ENCODE data around the gene ALOX12. TPM values are rescaled to one million over a fixed set of nuclear protein-coding genes. Genes with fewer than 3 reads are reported as not detected.
A peak's percentile ranks its signal among the peaks of the same experiment; 100 is the strongest.

Gene ALOX12
- total and polyA plus RNA-seq, 2 donors from 2014 or later, result not detected

DNA sequence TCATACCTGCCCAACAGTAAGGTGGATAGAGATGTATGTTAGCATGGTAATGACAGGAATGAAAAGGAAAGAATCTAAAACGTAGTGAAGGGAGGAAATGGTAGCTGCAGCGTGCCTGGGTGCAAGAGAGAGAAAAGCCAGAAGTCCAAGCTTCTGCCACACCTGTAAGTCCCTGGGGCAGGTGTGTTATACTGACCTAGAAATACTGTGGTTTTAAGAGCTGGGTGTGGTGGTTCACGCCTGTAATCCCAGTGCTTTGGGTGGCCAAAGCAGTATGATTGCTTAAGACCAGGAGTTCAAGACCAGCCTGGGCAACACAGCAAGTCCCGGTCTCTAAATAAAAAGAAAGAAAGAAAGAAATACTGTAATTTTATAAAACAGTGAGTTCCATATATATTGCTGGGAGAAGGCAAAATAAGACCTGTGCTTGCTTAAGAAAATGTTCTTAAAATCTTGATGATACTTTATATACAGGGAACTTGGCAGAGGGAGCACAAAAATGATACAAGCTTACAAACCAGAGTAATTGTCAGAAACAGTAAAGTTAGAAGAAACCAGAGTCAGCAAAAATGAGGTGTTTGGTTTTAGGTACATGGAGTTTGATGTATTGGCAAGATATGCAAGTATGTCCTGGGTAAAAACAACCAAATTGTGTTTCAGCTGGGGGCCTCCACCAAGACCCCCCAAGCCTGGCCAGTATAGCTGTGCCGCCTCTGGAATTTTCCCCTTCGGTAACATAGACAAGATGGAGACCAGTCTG, 6.6 kb downstream of the ALOX12 start:
- peaks cover 0 to 2% (median 0%) of the 10 kb centered on the region in 3 donors for H3K4me1 ChIP-seq (ENCODE audit: control insufficient read depth in 2 of 3, insufficient read depth in 2 of 3, low read depth in 1 of 3, low read length in 3 of 3)
- no peak for DNase-seq
- no peak for TF ChIP-seq CTCF (IDR thresholded peaks at IDR 0.05; ENCODE audit: borderline replicate concordance, extremely low read depth, insufficient read depth)
- H3K9ac ChIP-seq (ENCODE audit: low read length in 3 of 3), result no peak overlapping the region
- no peak overlapping the region for H3K27ac ChIP-seq (ENCODE audit: low read depth in 2 of 2, low read length in 2 of 2)
- peaks cover 2 to 23% (median 14%) of the 10 kb centered on the region in 3 donors for H3K36me3 ChIP-seq (ENCODE audit: control insufficient read depth in 2 of 3, insufficient read depth in 3 of 3, low read length in 3 of 3)
- FAIRE-seq, result no peak
- no peak overlapping the region for H3K4me3 ChIP-seq (ENCODE audit: low read length in 3 of 3)
- intact Hi-C loops (cut with DNase I), result loop anchor here (10.0 kb wide), 1 partner anchor 328 kb away; no protein-coding TSS in a partner anchor
- no peaks in the 10 kb centered on the region for H3K9me3 ChIP-seq (ENCODE audit: control insufficient read depth in 2 of 3, insufficient read depth in 1 of 3, low read length in 3 of 3)
- no peaks in the 10 kb centered on the region for H3K27me3 ChIP-seq (ENCODE audit: control insufficient read depth, insufficient read depth, low read length)

- H3K36me3 ChIP-seq (ENCODE audit: control insufficient read depth in 2 of 3, insufficient read depth in 3 of 3, low read length in 3 of 3), result peaks cover 0 to 23% (median 14%) of the 10 kb centered on the region in 3 donors
- intact Hi-C loops (cut with DNase I), result loop anchor here (10.0 kb wide), 1 partner anchor 329 kb away; no protein-coding TSS in a partner anchor
- no peak for TF ChIP-seq CTCF (IDR thresholded peaks at IDR 0.05; ENCODE audit: borderline replicate concordance, extremely low read depth, insufficient read depth)
Observed at GRCh38 chr17:7003745-7004144, 7.9 kb downstream of the ALOX12 start.

DNA sequence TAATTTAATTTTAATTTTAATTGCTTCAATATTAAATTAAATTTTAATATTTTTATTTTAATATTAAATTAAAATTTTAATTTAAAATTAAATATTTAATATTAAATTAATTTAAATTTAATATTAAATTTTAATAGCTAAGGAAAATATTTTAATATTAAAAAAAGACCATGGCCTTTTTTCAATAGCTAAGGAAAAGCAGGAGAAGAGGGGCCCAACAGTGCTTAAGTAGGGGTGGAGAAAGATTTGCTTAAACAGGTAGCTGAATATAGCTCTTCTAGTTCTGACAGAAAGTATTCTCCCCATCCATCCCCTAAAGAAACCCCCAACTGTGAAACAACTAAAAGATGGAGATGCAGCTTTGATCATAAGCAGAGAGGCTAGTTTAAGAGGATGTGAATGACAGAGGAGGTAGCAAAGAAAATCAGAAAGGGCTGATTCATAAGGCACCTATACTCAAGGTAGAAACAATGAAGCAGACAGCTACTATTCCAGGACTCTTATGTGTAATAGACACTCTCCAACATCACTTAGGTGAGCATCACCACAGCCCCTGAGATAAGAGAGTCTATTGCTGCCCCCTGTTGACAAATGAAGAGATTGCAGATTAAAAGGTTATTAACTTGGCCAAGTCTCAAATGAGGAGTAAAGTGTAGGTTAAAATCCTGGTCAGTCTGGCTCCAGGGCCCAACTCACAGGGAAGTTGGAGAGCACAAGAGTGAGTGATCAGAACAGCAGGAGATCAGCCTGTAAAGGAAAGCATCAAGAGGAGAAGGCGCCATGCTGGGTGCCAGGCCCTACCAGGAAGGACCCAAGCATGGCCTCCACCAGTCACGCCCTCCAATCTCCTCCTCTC, 8.8 kb downstream of the ALOX12 start:
- DNase-seq, result peak in 3 of 5 donors; percentile 24 to 88 (median 83)
- H3K9ac ChIP-seq (ENCODE audit: low read length in 3 of 3), result no peak overlapping the region

More at GRCh38 chr17:7003745-7004144, 7.9 kb downstream of the ALOX12 start:
- H3K27ac ChIP-seq (ENCODE audit: low read depth in 2 of 2, low read length in 2 of 2), result no peak overlapping the region
- peaks cover 0 to 2% (median 0%) of the 10 kb centered on the region in 3 donors for H3K4me1 ChIP-seq (ENCODE audit: control insufficient read depth in 2 of 3, insufficient read depth in 2 of 3, low read depth in 1 of 3, low read length in 3 of 3)
- H3K27me3 ChIP-seq (ENCODE audit: control insufficient read depth, insufficient read depth, low read length), result no peaks in the 10 kb centered on the region
- no peaks in the 10 kb centered on the region for H3K9me3 ChIP-seq (ENCODE audit: control insufficient read depth in 2 of 3, insufficient read depth in 1 of 3, low read length in 3 of 3)
- H3K9ac ChIP-seq (ENCODE audit: low read length in 3 of 3), result no peak overlapping the region
- FAIRE-seq (no peak), DNase-seq (no peak)
- H3K4me3 ChIP-seq (ENCODE audit: low read length in 3 of 3), result no peak overlapping the region

More for the DNA sequence above, 8.8 kb downstream of the ALOX12 start:
- H3K4me1 ChIP-seq (ENCODE audit: control insufficient read depth in 2 of 3, insufficient read depth in 2 of 3, low read depth in 1 of 3, low read length in 3 of 3), result peaks cover 0 to 3% (median 0%) of the 10 kb centered on the region in 3 donors
- FAIRE-seq, result peak; percentile 86
- TF ChIP-seq CTCF (IDR thresholded peaks at IDR 0.05; ENCODE audit: borderline replicate concordance, extremely low read depth, insufficient read depth), result peak; percentile 70
- H3K36me3 ChIP-seq (ENCODE audit: control insufficient read depth in 2 of 3, insufficient read depth in 3 of 3, low read length in 3 of 3), result peaks cover 0 to 19% (median 16%) of the 10 kb centered on the region in 3 donors
- intact Hi-C loops (cut with DNase I), result loop anchor here (5.0 to 10.0 kb wide), 2 partner anchors 87 to 330 kb away; no protein-coding TSS in a partner anchor
- H3K4me3 ChIP-seq (ENCODE audit: low read length in 3 of 3), result no peak overlapping the region
- no peaks in the 10 kb centered on the region for H3K27me3 ChIP-seq (ENCODE audit: control insufficient read depth, insufficient read depth, low read length)
- H3K27ac ChIP-seq (ENCODE audit: low read depth in 2 of 2, low read length in 2 of 2), result no peak overlapping the region
- no peaks in the 10 kb centered on the region for H3K9me3 ChIP-seq (ENCODE audit: control insufficient read depth in 2 of 3, insufficient read depth in 1 of 3, low read length in 3 of 3)

Measured in kidney (tissue), 14 donors.